AG04449 (cell line): Measurements from ENCODE around the gene NTRK2.

Source experiments
- CTCF ChIA-PET: fragments of 350-600 bp; formaldehyde crosslinking; extraction: SDS; loops from one replicate; lab custom pipeline; 2021; ENCODE audit warnings: antibody characterized with exemption; lab: Yijun Ruan, JAX
- POLR2A ChIA-PET: fragments of 400-600, 350-600 bp; formaldehyde crosslinking; extraction: SDS; loops from one replicate; lab custom pipeline; 2020; ENCODE audit warnings: antibody characterized with exemption, inconsistent platforms; lab: Yijun Ruan, JAX
- DNase-seq: peaks from one replicate; pipeline ENCODE4 v3.0.0-alpha.2; 2010; ENCODE audit warnings: low read depth, low spot score
- H3K4me3 ChIP-seq: 2 replicates; pipeline ENCODE4 v1.5.1; 2011; ENCODE audit warnings: low read depth, mild to moderate bottlenecking, control low read depth, low read length
- CTCF ChIP-seq: IDR thresholded peaks from one replicate; pipeline ENCODE4 v1.5.1; 2011; ENCODE audit warnings: mild to moderate bottlenecking, moderate library complexity, low read length, control low read depth, inconsistent platforms; ENCODE audit not compliant: insufficient read depth; ENCODE audit errors: missing control alignments

The NTRK2 gene

GRCh38 chr9:84731696-84732095 lies 62.2 kb downstream of the NTRK2 start:
- CTCF ChIA-PET: interaction anchor here (1.6 kb wide), 1 partner anchor 34 kb away, joined by 4 read pairs; no protein-coding TSS in a partner anchor
- no peak overlapping the region for H3K4me3 ChIP-seq
- POLR2A ChIA-PET: no interaction called here
- DNase-seq: no peak
- TF ChIP-seq CTCF: no peak

GRCh38 chr9:84736081-84736480 lies 66.6 kb downstream of the NTRK2 start:
- no peak for DNase-seq
- ChIA-PET CTCF (interaction anchor here (0.9 to 1.4 kb wide), 2 partner anchors 38 to 44 kb away, joined by 3 to 4 read pairs; no protein-coding TSS in a partner anchor), POLR2A (no interaction called here)
- no peak for TF ChIP-seq CTCF
- no peak overlapping the region; the same call in 1 of the 2 replicates for H3K4me3 ChIP-seq

GRCh38 chr9:84736536-84736935 lies 67.0 kb downstream of the NTRK2 start:
- no peak for TF ChIP-seq CTCF
- CTCF ChIA-PET: interaction anchor here (0.9 to 1.4 kb wide), 3 partner anchors 39 to 44 kb away, joined by 3 to 4 read pairs (median 4); no protein-coding TSS in a partner anchor
- POLR2A ChIA-PET: no interaction called here
- no peak overlapping the region for H3K4me3 ChIP-seq
- no peak for DNase-seq

- ChIA-PET CTCF (no interaction called here), POLR2A (no interaction called here)
- no peak overlapping the region for H3K4me3 ChIP-seq
- TF ChIP-seq CTCF: no peak
- no peak for DNase-seq
Measured at GRCh38 chr9:84738353-84738752, 68.8 kb downstream of the NTRK2 start.

- TF ChIP-seq CTCF: no peak
- no peak overlapping the region for H3K4me3 ChIP-seq
- POLR2A ChIA-PET: no interaction called here
- no peak for DNase-seq
- CTCF ChIA-PET: interaction anchor here (0.7 kb wide), 1 partner anchor 344 kb away, joined by 3 read pairs; no protein-coding TSS in a partner anchor
Measured at GRCh38 chr9:84742261-84742660, 72.7 kb downstream of the NTRK2 start.

GRCh38 chr9:84744195-84744594 lies 74.7 kb downstream of the NTRK2 start:
- CTCF ChIA-PET: no interaction called here
- no peak overlapping the region for H3K4me3 ChIP-seq
- POLR2A ChIA-PET: no interaction called here
- DNase-seq: no peak
- no peak for TF ChIP-seq CTCF
